Stimulated activated CD8-positive, alpha-beta memory T cell treated with anti-CD3 and anti-CD28 coated beads, Interleukin-12 subunit alpha, Interleukin-12 subunit beta, amount 100 ng/mL, for 4 hours (primary cell): ENCODE data around the gene TMEM86B.
"Not testable (repeated sequence)": the region's sequence is repeated elsewhere in the genome, so short reads cannot be mapped to it uniquely, and the experiment has no call there.

ENCODE experiments used
- DNase-seq: peaks from one replicate; pipeline ENCODE4 v3.0.0-alpha.2; 2020; ENCODE audit warnings: low read depth

Gene TMEM86B

DNA sequence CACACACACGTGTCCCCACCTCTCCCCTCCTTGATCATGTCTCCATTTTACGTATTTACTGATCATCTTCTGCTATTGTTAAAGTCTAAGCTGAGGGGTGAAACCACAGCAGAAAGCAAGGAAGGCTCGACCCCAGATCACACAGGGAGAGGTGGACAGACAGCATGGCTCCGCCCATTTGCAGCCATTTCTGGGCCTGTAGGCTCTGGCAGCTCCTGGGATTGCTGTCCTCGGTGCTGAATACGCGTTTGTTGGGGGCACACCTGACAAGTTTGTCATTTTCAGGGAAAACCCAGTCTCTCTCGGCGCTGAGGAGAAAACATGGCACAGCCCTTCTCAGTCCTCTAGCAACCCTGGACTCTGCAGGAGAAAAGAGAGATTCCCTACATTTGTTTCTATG is 8.0 kb downstream of the TMEM86B start:
- no peak for DNase-seq

DNA sequence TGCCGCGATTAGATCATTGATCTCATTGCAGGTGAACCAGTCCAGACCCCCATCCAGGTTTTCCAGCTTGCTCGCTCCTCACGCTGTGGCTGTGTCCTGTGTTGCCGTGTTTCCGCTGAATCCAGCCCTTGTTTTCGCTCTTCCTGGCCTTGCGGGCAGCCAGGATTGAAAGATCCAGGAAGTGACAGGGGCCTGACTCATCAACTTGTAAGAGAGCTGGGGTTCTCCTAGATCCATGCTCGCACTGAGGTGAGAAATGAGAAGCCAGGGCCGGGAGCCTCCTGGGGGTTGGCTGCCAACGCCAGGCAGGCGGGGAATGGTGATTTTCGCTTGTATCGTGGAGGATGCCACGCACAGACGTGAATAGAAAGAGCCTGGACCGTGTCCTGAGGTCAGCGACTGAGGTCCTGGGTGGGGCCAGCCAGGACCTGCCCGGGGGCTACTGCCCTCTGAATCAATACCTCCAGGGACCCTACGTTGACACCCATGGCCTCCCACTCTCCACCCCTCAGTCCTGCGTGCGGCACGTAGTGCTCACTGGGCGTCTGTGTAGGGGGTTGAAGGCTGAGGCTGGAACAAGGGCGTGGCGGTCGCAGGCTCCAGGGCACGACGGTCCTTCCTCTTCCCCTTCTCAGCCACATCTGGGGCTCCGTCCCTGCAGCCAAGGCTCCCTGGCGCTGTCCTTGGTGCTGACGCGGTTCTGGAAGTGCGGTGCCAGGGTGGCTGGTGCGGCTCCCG is 11.9 kb downstream of the TMEM86B start:
- DNase-seq, result no peak

DNA sequence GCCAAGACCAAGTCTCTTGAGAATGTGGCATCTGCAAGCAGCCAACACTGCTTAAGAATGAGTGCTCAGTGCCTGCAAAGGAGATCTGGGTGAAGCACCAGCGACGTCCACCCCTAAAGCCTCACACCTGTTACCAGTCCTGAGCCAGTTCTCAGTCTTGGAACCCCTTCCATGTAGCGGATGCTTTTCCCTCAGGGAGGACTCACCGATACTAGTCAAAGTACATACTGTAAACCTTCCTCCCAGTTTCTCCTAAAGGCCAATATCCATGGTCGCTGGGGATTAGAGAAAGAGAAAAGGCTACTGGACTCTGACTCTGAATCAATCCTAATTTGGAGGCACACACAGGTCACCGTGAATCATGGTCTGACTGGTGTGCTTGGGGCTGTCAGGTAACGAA is 15.0 kb downstream of the TMEM86B start:
- no peak for DNase-seq

DNA sequence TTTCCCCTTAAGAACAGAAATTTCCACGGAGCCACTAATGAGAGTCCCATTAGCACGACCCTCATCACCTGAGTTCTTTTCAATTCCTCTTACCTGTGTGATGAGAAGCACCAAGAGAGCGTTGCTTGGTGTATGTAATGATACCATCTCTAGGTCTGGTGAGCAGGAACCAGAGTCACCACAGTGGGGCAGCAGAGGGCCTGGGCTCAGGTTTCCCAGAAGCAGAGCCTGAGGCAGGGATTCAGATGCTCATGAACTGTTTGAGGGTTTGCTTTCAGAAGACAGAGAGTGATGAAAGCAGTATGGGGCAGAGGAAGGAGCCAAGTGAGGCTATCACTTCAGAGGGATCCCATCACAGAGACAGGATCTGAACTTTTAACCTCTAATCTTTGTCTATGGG is 16.1 kb downstream of the TMEM86B start:
- DNase-seq, result no peak

DNA sequence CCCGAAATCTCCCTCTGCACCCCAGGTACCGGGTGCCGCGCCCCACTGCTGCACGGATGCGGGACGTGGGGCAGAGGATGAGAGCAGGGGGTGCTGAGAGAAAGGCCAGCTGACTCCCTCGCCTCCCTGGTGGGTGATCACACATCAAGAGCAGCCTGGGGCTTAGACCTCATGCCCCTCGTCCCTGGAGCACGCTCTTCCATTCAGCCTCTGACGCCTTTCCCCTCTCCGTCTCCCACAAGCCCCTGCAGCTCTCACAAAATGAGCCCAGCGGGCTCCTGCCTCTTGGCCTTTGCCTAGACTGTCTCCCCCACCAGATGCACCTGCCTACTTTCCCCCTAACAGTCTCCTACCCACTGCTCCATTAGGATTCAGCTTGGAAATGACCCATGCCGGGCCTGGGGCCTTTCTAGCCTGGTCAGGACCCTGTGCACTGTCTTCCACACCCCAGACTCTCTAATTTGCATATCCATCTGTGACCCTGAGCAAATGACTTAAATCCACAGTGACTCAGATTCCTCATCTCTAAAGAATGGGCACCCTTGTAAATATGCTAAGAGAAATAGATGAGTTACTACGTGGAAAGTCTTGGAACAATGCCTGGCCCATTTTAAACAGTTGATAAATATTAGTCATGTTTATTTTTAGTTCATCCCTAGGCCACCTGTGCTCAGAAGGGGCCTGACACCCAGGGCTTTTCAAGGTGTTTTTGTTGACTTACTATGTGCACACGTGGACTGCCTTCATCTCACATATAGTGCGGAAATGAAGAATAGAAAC is 18.7 kb downstream of the TMEM86B start:
- no peak for DNase-seq

DNA sequence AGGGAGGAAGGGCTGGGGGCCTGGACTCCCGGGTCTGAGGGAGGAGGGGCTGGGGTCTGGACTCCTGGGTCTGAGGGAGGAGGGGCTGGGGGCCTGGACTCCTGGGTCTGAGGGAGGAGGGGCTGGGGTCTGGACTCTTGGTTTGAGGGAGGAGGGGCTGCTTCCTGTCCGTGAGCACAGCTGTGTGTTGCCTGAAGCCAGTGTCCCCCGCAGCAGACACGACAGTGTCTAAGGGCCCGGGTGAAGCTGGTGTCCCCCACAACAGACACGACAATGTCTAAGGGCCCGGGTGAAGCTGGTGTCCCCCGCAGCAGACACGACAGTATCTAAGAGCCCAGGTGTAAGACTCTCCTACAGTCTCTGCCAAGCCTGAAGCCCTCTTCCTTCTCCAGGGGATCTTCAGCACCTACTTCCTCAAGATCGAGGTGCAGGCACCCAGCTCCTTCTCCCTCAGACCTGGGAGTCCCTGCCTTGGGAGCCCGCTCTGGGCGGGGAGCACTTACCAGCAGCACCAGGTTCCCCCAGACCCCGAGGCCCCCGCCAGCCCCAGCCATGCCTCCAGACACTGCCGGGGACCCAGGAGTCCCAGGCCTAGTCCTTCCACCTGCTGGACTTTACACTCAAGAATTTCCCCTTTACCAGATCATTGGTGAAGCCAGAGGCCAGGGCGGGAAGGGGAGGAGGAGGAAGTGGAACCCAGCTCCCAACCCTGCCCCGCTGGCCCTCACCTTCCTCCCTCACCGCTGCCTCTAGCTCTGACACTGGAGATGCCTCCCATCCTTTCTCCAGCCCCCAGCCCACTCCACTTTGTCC is 19.5 kb downstream of the TMEM86B start, which contains the start of gene PTPRH:
Gene PTPRH, minus strand, starts transcription at position 622 of the 813 bp plus-strand sequence. Its CDS starts 68 bp downstream, at position 554.
- DNase-seq, result no peak

DNA sequence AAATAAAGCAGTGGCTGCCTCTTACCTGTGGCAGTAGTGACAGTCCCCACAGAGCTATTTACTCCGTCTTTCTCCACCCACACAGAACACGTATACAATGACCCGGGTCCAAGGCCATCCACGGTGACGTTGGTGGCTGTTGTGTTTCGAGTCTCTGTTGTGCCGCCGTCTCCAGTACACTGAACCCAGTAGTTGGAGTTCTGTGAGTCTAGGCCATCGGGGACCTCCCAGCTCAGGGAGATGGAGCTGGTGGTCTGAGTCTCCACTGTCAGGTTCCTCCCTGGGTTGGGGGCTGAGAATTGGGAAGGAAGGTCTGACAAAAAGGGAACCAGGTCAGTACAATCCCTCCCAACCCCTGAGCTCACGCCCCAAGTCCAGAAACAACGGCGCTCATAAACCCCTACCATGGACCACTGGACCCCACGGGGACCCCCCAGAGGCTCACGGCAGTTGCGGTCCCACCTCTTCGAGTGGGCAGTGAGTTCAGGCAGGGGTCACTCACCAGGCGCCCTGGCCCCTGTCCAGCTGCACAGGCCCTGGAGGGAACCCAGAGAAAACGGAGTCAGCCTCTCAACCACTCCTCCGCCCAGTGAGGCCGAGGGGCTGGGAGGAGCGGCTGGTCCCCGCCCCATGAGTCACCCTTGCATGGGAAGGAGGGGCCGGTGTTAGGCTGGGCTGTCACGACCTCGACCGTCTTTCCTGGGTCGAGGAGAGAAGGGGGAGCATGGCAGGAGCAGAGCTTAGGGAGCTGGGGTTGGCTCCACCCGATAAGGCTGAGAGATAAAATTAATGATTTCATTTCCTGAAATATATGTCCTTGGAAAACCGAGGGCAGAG is 21.7 kb downstream of the TMEM86B start:
- DNase-seq, result peak; percentile 19

DNA sequence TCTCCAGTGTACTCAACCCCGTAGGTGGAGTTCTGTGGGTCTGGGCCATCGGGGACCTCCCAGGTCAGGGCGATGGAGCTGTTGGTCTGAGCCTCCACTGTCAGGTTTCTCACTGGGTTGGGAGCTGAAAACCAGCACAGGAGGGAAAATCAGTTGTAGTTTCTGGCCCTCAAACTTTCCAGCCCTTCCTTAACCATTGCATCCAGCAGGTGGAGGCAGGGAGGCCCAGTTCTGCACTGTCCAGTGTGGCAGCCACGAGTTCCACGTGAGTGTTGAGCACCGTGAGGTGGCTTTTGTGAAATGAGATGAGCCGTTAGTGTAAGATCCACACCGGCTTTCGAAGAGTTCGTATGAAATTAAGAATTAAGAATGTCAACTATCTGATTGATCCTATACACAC is 26.4 kb downstream of the TMEM86B start:
- DNase-seq, result not testable (repeated sequence)

DNA sequence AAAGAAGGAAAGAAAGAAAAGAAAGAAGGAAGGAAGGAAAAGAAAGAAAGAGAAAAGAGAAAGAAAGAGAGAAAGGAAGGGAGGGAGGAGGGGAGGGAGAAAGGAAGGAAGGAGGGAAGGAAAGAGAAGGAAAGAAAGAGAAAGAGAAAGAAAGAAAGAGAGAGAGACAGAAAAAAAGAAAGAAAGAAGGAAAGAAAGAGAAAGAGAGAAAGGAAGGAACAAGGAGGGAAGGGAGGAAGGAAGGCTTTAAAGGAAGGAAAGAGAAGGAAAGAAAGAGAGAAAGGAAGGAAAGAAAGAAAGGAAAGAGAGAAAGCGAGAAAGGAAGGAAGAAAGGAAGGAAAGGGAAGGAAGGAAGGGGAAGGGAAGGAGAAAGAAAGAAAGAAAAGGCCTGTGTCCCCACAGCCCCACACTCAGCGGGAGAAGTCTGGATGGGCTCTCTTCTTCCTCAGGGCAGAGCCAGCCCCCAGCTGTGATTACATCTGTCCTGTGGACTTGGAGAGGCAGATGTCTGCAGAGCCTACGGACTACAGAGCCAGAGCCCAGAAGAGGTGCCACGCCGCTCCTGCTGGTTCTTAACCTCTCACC is 28.9 kb downstream of the TMEM86B start:
- DNase-seq, result no peak

DNA sequence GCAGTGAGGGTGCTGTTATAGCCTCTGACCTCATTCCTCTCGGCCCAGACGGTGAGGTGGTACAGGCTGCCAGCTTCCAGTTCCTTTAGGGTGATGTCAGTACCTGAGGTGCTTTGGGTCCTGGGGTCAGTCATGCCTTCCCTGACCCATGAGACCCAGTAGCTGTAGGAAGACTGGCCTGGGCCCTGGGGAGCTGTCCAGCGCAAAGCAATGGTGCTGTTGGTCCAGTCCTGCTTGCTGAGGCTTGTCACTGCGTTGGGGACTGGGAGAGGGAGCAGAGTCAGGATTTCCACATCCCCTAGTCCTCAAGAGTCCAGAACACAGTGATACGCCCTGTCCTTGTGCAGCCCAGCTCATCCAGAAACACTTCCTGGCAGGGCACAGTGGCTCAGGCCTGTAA is 29.9 kb downstream of the TMEM86B start:
- no peak for DNase-seq

DNA sequence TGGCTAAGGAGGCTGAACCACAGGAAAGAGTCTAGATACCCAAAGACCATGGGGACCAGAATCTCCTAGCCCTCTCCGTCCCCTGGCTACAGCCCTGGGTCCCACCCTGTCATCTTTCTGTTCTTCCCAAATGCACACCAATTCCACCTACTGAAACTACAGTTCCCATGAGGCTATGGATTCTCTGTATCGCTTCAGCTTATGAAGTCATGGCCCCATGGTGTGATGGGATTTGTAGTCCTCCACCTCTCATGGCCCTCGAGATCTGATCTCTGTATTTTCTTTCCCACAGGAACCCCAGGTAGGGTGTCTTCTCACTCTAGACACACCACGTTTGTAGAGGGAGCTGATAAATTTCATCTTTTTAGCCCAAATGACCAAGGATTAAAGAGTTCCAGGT is 31.0 kb downstream of the TMEM86B start:
- no peak for DNase-seq

DNA sequence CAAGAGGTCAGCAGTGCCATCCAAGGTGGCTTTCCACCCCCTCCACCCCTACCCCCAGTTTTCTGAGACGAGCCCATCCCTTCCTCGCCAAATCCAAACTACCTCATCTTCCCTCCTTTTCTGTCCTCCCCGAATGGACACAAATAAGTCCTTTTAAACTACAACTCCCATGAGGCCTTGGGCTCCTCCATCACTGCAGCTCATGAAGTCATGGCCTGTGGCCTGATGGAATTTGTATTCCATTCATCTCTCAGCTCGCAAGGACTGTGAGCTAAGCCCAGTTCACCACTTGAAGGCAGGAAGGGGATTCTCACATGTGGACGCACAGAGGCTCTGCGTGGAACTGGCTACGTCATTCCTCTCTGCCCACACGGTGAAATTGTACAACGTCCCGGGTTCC is 31.8 kb downstream of the TMEM86B start:
- no peak for DNase-seq

DNA sequence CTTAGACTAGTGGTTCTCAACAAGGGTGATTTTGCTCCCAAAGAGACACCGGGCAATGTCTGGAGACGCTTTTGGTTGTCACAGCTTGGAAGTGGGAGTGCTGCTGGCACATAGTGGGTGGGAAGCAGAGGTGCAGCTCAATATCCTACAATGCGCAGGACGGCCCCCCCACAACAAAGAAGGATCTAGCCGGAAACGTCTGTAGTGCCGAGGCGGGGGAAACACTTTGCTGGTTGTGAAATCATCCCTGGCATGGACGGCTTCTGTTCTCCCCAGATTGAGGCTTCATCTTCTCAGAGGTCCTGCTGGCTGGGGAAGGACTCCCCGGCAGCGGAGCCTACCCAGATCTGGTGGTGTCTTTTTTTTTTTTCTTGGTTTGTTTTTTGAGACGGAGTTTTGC is 35.1 kb downstream of the TMEM86B start:
- DNase-seq, result no peak

DNA sequence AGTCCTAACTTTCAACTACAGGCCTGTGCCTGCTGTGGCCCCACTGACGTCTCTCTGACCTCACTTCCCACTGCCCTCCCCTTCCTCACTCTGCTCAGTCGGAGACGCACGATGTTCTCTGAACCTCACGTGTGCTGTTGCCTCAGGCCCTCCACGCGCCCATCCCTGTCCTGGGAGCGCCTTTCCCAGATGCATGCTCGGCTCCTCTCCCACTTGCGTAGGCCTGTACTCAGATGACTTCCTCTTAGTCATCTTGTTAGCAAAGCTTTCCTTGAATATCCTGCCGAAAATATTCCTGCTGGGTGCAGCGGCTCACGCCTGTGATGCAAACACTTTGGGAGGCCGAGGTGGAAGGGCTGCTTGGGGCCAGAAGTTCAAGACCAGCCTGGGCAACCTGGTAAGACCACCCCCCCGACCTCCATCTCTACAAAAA is 39.1 kb downstream of the TMEM86B start:
- no peak for DNase-seq

DNA sequence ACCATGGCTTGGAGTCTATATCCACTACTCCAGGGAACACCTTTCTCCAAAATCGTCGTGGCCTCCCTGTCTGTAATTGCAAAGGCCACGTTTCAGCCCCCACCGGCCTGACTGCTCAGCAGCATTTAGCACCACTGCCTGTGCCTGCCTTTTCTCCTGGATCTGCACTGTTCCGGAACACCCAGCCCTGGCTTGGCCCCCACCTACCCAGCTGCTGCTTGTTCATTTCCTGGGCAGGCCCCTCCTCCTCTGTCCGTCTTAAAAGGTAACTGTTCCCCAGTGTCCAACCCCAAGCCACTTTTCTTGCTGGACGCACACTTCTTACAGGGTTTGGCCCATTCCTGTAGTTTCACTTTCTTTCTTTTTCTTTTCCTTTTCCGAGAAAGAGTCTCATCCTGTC is 39.9 kb downstream of the TMEM86B start:
- no peak for DNase-seq

DNA sequence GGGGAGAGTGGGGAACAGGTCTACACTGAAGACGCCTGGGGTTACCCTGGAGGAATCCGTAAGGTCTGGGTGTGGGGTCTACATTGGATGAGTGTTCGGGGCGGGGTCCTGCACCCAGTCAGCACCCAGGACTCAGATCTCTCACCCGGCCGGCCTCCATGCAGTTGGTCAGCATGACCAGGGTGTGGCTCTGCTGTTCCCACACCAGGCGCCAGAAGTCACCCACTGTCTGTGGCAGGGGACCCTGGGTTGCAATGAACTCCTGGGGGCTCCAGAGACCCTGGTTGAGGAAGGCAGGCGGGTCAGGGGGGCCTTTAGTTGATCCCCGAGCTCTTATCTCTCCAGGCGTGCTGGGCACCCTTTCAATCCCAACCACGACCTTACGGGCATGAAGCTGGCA is 42.5 kb downstream of the TMEM86B start:
- no peak for DNase-seq

DNA sequence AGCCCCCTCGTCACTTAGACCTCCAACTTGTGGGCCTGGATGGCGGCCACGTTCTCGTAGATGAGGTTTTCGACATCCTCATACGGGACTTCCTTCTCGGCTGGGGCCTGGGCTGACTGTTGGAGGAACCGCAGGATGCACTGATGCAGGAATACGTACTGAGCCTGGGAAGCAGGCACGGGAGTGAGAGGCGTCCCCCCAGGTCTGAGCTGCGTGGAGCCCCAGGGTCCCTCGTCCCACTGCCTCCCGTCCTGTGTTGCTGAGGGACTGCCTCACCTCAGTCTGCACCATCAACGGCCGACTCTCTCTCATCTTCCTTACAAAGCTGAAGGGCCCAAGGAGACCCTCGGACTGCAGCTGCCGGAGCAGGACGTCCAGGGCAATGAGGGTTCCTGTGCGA is 46.8 kb downstream of the TMEM86B start:
- DNase-seq, result no peak

DNA sequence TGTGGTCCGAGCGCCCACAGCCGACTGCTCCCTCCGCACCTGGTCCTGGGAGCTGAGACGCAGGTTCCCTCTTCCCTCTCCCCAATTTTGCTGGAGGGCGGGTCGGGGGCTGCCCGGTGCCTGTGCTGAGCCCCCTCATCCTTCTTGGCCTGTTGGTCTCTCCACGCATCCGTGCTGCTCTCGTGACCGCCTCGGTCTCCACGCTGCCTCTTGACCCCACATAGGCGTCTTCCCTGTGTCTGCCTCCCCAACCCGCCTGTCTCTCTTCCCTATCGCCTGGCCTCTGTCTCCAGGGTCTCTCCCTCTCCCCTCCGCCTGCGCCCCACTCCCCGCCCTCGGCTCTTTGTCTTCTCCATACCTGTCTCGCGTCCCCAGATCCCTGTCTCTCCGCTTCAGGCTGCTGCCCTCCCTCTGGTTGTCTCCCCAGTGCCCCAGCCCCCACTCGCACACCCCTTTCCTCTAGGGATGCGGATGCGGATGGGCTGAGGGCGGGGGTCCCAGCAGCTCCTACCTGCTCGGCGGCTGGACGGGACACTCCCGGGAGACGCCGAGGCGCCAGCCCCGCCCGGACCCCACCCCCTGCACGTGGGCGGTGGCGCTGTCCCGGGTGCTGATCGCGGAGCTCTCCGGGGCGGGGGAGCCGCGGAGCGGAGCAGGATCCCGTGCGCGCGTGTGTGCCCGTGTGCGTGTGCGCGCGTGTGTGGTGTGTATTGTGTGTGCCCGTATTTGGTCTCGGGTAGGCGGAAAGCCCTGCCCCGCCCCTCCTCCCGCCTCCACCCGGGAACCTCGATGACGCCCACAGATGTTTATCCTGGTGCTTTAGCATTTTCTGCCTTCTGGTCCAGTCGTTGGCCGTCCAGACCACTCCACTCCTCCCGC is 48.7 kb downstream of the TMEM86B start, which contains the start of gene SYT5:
Gene SYT5, minus strand, starts transcription at position 684 of the 879 bp plus-strand sequence. CDS start 1,248 bp downstream, outside the sequence.
- DNase-seq, result no peak

DNA sequence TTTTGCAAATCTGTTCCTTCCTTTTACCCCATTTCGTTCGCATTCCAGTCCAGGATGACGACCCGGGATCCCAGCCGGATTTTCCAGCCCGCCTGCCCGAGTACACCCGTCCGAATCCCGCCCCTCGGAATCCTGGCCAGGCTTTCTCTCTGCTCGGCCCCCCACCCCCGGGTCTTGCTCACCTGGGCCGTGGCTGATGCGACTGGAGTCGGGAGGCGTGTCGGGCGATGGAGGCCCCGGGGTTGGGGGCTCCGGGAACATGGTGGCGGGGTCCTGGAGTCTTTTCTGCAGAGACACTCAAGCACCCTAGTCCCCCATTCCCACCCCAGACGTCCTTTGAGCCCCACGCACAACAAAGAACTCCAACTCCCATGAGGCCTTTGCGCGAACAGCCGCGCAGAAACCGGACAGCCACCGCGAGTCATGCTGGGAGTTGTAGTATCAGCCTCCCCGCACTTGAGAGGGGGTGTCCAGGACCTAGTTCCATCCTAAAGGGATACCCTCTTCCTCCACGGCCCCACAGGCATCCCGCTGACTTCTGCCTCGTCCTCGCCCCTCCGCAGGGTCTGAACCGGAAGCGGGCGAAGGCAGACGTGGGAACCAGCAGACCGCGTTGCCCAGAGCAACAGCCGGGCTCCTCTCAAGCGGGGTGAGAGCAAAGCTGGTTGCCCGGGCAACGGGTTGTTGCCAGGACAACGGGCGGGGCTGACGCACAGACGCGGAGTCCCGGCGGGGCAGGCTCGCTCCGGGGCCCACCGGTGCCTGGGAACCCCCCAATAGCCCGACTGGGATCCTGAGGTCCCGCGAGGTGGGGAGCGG is 49.6 kb downstream of the TMEM86B start:
- peak; percentile 86 for DNase-seq
